A673 (cell line): Measurements from ENCODE around the gene CD276.

Experiments
- CTCF ChIP-seq: fragments of 300-800, 200-600 bp; sonication (generic); conservative IDR thresholded peaks from 2 replicates; pipeline ENCODE4 v1.5.1; 2017; ENCODE audit warnings: low read depth, mild to moderate bottlenecking, antibody characterized with exemption, low read length, moderate library complexity, mixed read lengths
- EZH2 ChIP-seq: fragments of 200-600 bp; sonication (generic); IDR thresholded peaks from 2 replicates; pipeline ENCODE4 v1.6.1; 2017; ENCODE audit warnings: borderline replicate concordance, low read depth, mild to moderate bottlenecking, mixed read lengths, antibody characterized with exemption, low read length; ENCODE audit not compliant: poor library complexity, severe bottlenecking

- TF ChIP-seq CTCF = no peak
- TF ChIP-seq EZH2 = no peak
Observed at GRCh38 chr15:73682600-73683090, 1.5 kb upstream of the CD276 start.
